GM06990 (cell line): Measurements from ENCODE around the gene FAM72B.
"Not testable (repeated sequence)": the region's sequence is repeated elsewhere in the genome, so short reads cannot be mapped to it uniquely, and the experiment has no call there.

Source experiments
- DNase-seq: peaks from one replicate; pipeline ENCODE4 v3.0.0-alpha.2; 2011; ENCODE audit not compliant: insufficient read length; ENCODE audit errors: extremely low read depth
- H3K27me3 ChIP-seq: replicated peaks from 2 replicates; pipeline ENCODE4 v1.6.0; 2011; ENCODE audit warnings: low read length; ENCODE audit not compliant: control insufficient read depth, insufficient read depth
- H3K36me3 ChIP-seq: 2 replicates; pipeline ENCODE4 v1.5.1; 2011; ENCODE audit warnings: low read length; ENCODE audit not compliant: control insufficient read depth, insufficient read depth
- H3K4me3 ChIP-seq: replicated peaks from 2 replicates; pipeline ENCODE4 v1.5.1; 2011; ENCODE audit warnings: low read depth, mild to moderate bottlenecking, control low read depth, low read length

FAM72B gene

DNA sequence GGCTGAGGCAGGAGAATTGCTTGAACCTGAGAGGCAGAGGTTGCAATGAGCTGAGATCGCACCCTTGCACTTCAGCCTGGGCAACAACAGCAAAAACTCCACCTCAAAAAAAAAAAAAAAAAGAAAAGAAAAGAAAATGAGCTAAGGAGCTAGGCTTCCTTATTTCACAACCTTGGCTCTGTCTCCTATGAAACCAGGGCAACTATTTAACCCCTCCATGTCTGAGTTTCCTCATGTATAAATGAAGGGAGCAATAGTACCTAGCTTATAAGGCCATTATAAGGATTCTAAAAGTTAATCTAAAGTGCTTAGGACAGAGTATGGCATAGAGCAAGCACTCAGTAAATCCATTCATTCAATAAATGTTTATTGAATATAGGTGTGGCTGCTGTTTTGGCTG lies 32.8 kb downstream of the FAM72B start:
- H3K36me3 ChIP-seq, DNase-seq, H3K27me3 ChIP-seq, H3K4me3 ChIP-seq: not testable (repeated sequence)

DNA sequence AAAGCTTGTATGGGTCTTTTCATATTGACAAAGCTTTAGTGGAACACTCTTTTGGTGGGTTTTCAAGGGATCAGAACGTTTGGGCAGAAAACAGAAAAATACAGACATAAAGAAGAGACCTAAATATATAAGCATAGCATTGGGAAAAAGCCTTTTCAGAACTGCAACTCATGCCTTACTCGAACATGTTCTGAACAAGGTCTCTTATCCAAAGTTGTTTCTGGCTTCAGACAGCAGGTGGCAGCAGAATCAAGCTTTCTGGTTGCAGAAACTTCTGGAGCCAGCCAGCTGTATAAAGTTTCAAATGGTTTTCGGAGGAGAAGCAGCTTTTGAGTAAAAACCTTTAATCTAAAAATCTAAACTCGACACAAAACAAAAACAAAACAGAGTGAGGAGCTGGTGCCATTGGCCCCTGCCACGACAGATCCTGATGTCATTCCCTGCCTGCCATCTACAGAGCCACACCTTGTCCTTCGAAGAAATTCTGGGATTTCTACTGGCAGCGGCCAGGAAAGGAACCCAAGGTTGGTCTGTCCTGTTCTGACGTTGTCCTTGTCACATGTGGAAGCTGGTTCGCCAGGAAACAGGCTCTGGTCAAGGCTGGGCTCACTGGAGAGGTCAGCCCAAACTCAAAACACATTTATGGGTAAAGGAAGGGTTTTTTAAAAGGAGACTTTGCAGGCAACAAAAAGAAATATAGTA lies 35.5 kb downstream of the FAM72B start:
- not testable (repeated sequence) for DNase-seq, H3K27me3 ChIP-seq, H3K4me3 ChIP-seq

DNA sequence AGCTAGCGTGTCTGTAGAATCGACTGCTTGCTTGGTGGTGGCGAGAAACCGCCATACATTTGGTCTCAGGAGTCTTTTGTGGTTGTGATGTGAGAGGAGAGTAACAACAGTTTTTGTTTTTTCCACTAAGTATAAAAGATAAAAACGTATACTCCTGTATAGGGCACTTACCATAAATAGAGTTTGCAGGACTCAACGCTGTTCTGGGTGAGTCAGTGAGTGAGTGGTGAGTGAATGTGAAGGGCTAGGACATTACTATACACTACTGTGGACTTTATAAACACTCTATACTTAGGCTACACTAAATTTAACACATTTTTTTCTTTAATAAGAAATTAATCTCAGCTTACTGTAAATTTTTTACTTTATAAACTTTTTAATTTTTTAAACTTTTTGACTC lies 43.7 kb downstream of the FAM72B start:
- DNase-seq, H3K27me3 ChIP-seq, H3K4me3 ChIP-seq, H3K36me3 ChIP-seq: not testable (repeated sequence)

More for the DNA sequence above, 35.5 kb downstream of the FAM72B start:
- H3K36me3 ChIP-seq, result not testable (repeated sequence)

DNA sequence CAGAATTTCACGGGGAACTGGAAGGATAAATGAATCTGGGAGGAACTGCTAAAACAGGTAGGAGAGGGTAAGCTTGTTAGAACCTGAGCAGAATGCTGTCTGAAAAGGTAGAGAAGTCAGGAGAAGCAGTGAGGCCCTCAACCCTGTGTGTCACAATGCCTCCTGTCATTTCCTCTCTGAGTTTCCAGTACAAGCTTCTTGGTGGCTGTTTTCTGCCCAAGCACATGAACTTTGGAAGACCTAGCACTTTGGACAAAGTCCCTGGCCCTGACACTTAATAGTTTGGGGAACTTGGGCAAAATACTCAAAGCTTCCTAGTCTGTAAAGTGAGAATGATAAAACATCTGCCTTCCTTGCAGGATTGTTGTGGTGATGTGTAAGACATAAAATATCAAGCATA lies 52.6 kb downstream of the FAM72B start:
- H3K27me3 ChIP-seq, H3K4me3 ChIP-seq, H3K36me3 ChIP-seq, DNase-seq: not testable (repeated sequence)

DNA sequence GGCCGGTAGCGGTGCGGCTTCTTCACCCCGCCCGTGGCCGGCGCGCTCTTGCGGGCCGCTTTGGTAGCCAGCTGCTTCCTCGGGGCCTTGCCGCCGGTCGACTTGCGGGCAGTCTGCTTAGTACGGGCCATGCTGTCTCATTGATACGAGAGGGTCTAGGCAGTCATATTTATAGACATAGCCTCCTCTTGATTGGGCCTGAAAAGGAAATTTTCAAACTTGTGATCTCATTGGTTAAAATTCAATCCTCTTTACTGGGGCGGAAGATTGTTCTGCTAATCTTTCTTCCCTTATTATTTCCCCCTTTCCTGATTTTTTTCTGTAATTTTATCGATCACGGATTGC lies 65.7 kb downstream of the FAM72B start:
- not testable (repeated sequence) for H3K27me3 ChIP-seq, H3K4me3 ChIP-seq, DNase-seq, H3K36me3 ChIP-seq
